ENCODE data around the gene ZNF592. TPM values are rescaled to one million over a fixed set of nuclear protein-coding genes. Genes with fewer than 3 reads are reported as not detected.

ZNF592 gene
- total and polyA plus RNA-seq, 10 donors = 5.2 to 36.2 (median 32.5) TPM

DNA sequence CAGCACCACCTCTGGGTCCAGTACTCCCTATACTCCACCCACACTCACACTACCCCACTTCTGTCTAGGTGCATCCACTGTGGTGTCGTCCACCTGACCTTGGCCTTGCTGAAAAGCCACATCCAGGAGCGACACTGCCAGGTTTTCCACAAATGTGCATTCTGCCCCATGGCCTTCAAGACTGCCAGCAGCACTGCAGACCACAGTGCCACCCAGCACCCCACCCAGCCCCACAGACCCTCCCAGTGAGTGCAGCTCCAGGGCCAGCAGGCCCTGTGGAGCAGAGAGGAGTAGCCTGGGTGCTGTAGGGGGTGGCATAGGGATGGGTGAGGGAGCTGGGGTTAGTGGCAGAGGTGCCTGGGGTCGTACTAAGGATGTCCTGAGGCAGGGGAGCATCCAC lies 49.4 kb downstream of the ZNF592 start:
- intact Hi-C loops (cut with DNase I; ENCODE audit: low total_unique reads) = no loop called here
- Histone ChIP-seq H3K36me3 (peaks cover 0 to 98% (median 75%) of the 10 kb centered on the region in 6 donors), H3K4me3 (no peak overlapping the region), H3K27me3 (replicated peaks in 1 of 7) (no peaks in the 10 kb centered on the region), H3K4me1 (no peaks in the 10 kb centered on the region), H3K27ac (no peak overlapping the region), H3K9me3 (no peaks in the 10 kb centered on the region)
- WGBS, 5 donors = 78 to 100% (median 90%) methylated on average over 3 of the region's 3 CpGs
- no peak for DNase-seq
- no peak for TF ChIP-seq POLR2AphosphoS5 (IDR thresholded peaks at IDR 0.05)
- TF ChIP-seq, protein P1, sequence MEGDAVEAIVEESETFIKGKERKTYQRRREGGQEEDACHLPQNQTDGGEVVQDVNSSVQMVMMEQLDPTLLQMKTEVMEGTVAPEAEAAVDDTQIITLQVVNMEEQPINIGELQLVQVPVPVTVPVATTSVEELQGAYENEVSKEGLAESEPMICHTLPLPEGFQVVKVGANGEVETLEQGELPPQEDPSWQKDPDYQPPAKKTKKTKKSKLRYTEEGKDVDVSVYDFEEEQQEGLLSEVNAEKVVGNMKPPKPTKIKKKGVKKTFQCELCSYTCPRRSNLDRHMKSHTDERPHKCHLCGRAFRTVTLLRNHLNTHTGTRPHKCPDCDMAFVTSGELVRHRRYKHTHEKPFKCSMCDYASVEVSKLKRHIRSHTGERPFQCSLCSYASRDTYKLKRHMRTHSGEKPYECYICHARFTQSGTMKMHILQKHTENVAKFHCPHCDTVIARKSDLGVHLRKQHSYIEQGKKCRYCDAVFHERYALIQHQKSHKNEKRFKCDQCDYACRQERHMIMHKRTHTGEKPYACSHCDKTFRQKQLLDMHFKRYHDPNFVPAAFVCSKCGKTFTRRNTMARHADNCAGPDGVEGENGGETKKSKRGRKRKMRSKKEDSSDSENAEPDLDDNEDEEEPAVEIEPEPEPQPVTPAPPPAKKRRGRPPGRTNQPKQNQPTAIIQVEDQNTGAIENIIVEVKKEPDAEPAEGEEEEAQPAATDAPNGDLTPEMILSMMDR (IDR thresholded peaks at IDR 0.05 in 8 of 11, conservative IDR thresholded peaks at IDR 0.05 in 3 of 11) = no peak
- no peak for TF ChIP-seq POLR2A (IDR thresholded peaks at IDR 0.05)

DNA sequence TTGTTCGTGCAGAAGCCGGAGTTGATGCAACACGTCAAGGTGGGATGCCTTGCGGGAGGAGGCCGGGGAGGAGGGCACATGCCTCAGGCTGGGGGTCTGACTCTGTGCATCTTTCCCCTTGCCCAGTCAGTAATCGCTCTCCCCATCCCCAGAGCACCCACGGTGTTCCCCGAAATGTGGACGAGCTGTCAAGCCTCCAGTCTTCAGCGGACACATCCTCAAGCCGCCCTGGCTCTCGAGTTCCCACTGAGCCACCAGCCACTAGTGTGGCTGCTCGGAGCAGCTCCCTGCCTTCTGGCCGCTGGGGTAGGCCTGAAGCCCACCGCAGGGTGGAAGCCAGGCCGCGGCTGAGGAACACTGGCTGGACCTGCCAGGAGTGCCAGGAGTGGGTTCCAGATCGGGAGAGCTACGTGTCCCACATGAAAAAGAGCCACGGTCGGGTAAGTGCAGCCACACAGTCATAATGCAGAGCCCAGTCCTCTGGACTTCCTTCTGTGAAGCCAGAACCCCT lies 50.1 kb downstream of the ZNF592 start:
- peaks cover 0 to 98% (median 75%) of the 10 kb centered on the region in 6 donors for H3K36me3 ChIP-seq
- no peak overlapping the region for H3K27ac ChIP-seq
- intact Hi-C loops (cut with DNase I; ENCODE audit: low total_unique reads) = no loop called here
- no peaks in the 10 kb centered on the region for H3K9me3 ChIP-seq
- TF ChIP-seq POLR2AphosphoS5 (IDR thresholded peaks at IDR 0.05) (peak in 1 of 3 donors; percentile 62), POLR2A (IDR thresholded peaks at IDR 0.05) (no peak)
- TF ChIP-seq, protein P1 (IDR thresholded peaks at IDR 0.05 in 8 of 11, conservative IDR thresholded peaks at IDR 0.05 in 3 of 11) = no peak
- H3K27me3 ChIP-seq (replicated peaks in 1 of 7) = no peaks in the 10 kb centered on the region
- H3K4me3 ChIP-seq = no peak overlapping the region
- peaks cover 0 to 3% (median 0%) of the 10 kb centered on the region in 6 donors for H3K4me1 ChIP-seq
- DNase-seq = peak; percentile 63
- 96 to 99% (median 97%) methylated on average over 20 to 21 of the region's 21 CpGs for WGBS, 5 donors

DNA sequence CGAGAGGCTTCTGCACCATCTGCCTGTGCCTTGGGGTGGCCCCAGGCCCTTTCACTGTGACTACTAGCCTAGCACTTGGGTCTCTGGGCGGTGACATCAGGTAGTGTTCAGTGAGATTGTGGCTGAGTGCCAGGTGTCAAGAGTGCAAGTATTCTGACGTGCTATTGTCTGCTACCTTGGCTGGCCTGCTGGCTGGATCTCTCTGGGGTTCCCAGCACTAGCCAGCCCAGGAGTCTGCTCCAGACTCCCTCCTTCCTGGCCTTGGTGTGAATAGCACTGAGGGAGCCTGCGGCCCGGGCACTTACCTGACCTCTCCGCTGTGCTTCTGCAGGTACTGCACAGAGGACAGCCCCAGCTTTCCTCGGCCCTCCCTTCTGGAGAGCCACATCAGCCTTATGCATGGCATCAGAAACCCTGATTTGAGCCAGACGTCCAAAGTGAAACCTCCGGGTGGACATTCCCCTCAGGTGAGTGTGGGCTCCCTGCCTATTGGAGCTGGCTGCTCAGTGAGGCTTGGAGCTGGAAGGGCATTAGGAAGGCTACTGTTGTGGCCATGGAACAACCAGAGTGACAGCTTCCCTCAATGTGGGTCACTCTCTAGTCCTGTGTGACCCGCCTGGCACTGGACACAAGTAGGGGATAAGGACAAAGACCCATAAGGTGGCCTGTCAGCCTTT lies 51.3 kb downstream of the ZNF592 start:
- TF ChIP-seq, protein P1 (IDR thresholded peaks at IDR 0.05 in 8 of 11, conservative IDR thresholded peaks at IDR 0.05 in 3 of 11) = no peak
- no peak for TF ChIP-seq POLR2A (IDR thresholded peaks at IDR 0.05)
- no peak for TF ChIP-seq POLR2AphosphoS5 (IDR thresholded peaks at IDR 0.05)
- Histone ChIP-seq H3K4me3 (no peak overlapping the region), H3K4me1 (peaks cover 0 to 8% (median 2%) of the 10 kb centered on the region in 6 donors), H3K27ac (no peak overlapping the region), H3K36me3 (peaks cover 0 to 98% (median 76%) of the 10 kb centered on the region in 6 donors), H3K27me3 (replicated peaks in 1 of 7) (no peaks in the 10 kb centered on the region), H3K9me3 (no peaks in the 10 kb centered on the region)
- intact Hi-C loops (cut with DNase I; ENCODE audit: low total_unique reads) = no loop called here
- 89 to 100% (median 94%) methylated on average over 7 to 10 of the region's 10 CpGs for WGBS, 5 donors
- DNase-seq = peak; percentile 42

DNA sequence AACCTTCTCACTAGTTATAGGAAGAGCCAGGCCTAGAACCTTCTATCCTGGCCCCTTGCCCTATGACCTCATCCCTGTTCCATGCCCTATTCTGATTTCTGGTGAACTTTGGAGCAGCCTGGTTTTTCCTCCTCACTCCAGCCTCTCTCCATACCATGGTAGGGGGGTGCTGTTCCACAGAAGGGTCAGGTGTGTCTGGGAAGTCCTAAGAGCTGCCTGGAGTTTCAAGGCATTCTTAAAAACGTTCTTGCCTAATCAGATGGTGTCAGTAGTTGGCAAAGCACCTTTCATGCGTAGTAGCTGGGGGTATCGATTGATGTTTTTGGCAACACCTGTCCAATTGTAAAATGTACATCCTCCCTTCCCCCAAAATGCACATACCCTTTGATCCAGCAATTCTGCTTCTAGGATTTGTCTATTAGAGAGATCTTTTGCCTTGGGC lies 52.0 kb downstream of the ZNF592 start:
- H3K4me3 ChIP-seq = no peak overlapping the region
- 91 to 98% (median 92%) methylated on average over 3 of the region's 3 CpGs for WGBS, 5 donors

More for the DNA sequence above, 52.0 kb downstream of the ZNF592 start:
- Histone ChIP-seq H3K27me3 (replicated peaks in 1 of 7) (no peaks in the 10 kb centered on the region), H3K9me3 (no peaks in the 10 kb centered on the region), H3K27ac (no peak overlapping the region), H3K36me3 (peaks cover 0 to 98% (median 77%) of the 10 kb centered on the region in 6 donors), H3K4me1 (peaks cover 0 to 8% (median 2%) of the 10 kb centered on the region in 6 donors)
- intact Hi-C loops (cut with DNase I; ENCODE audit: low total_unique reads) = no loop called here
- TF ChIP-seq, protein P1 (IDR thresholded peaks at IDR 0.05 in 8 of 11, conservative IDR thresholded peaks at IDR 0.05 in 3 of 11) = no peak
- TF ChIP-seq POLR2A (IDR thresholded peaks at IDR 0.05) (no peak), POLR2AphosphoS5 (IDR thresholded peaks at IDR 0.05) (no peak)
- DNase-seq = no peak

Measured in spleen (tissue), 11 donors.